Islet precursor cell (in vitro differentiated cells): ENCODE data around the gene PDZRN3.
"Not testable (repeated sequence)": the region's sequence is repeated elsewhere in the genome, so short reads cannot be mapped to it uniquely, and the experiment has no call there.

Source experiments
- DNase-seq: peaks from one replicate; pipeline ENCODE4 v3.0.0-alpha.2; 2018

The PDZRN3 gene

GRCh38 chr3:73484656-73485248 lies 140.0 kb downstream of the PDZRN3 start:
- no peak for DNase-seq

GRCh38 chr3:73481888-73482287 lies 142.9 kb downstream of the PDZRN3 start:
- no peak for DNase-seq

- DNase-seq, result no peak
Measured at GRCh38 chr3:73480187-73480672, 144.5 kb downstream of the PDZRN3 start.

- no peak for DNase-seq
Measured at GRCh38 chr3:73479325-73479724, 145.4 kb downstream of the PDZRN3 start.

- DNase-seq, result no peak
Measured at GRCh38 chr3:73478858-73479257, 145.9 kb downstream of the PDZRN3 start.

- no peak for DNase-seq
Measured at GRCh38 chr3:73475717-73476116, 149.0 kb downstream of the PDZRN3 start.

GRCh38 chr3:73475175-73475574 lies 149.6 kb downstream of the PDZRN3 start:
- DNase-seq, result no peak

GRCh38 chr3:73474619-73475018 lies 150.1 kb downstream of the PDZRN3 start:
- no peak for DNase-seq

- DNase-seq, result no peak
Measured at GRCh38 chr3:73473898-73474416, 150.8 kb downstream of the PDZRN3 start.

- no peak for DNase-seq
Measured at GRCh38 chr3:73473181-73473897, 151.4 kb downstream of the PDZRN3 start.

GRCh38 chr3:73471986-73472787 lies 152.6 kb downstream of the PDZRN3 start:
- DNase-seq, result no peak

GRCh38 chr3:73470860-73471259 lies 153.9 kb downstream of the PDZRN3 start:
- no peak for DNase-seq

GRCh38 chr3:73469331-73469730 lies 155.4 kb downstream of the PDZRN3 start:
- no peak for DNase-seq

GRCh38 chr3:73467211-73467610 lies 157.5 kb downstream of the PDZRN3 start:
- DNase-seq, result no peak

- no peak for DNase-seq
Measured at GRCh38 chr3:73465926-73466325, 158.8 kb downstream of the PDZRN3 start.

GRCh38 chr3:73464126-73464525 lies 160.6 kb downstream of the PDZRN3 start:
- DNase-seq, result not testable (repeated sequence)

GRCh38 chr3:73461547-73461946 lies 163.2 kb downstream of the PDZRN3 start:
- no peak for DNase-seq

- no peak for DNase-seq
Measured at GRCh38 chr3:73459711-73460110, 165.0 kb downstream of the PDZRN3 start.

GRCh38 chr3:73453666-73454065 lies 171.1 kb downstream of the PDZRN3 start:
- DNase-seq, result no peak

GRCh38 chr3:73452729-73453128 lies 172.0 kb downstream of the PDZRN3 start:
- DNase-seq, result no peak

GRCh38 chr3:73451301-73451944 lies 173.3 kb downstream of the PDZRN3 start:
- DNase-seq, result no peak

- no peak for DNase-seq
Measured at GRCh38 chr3:73449774-73450173, 175.0 kb downstream of the PDZRN3 start.

GRCh38 chr3:73448761-73449301 lies 175.9 kb downstream of the PDZRN3 start:
- no peak for DNase-seq
